Endothelial cell of umbilical vein (primary cell): ENCODE results near the gene PPP1R26.

ENCODE experiments used
- EZH2 ChIP-seq: IDR thresholded peaks from 2 replicates; pipeline ENCODE4 v1.6.1; 2012; ENCODE audit warnings: borderline replicate concordance, low read depth, mild to moderate bottlenecking, moderate library complexity, low read length, inconsistent platforms; ENCODE audit not compliant: severe bottlenecking
- FOS ChIP-seq: IDR thresholded peaks from 2 replicates; pipeline ENCODE4 v1.6.1; 2011; ENCODE audit warnings: mild to moderate bottlenecking, low read length, moderate library complexity, borderline replicate concordance; ENCODE audit not compliant: insufficient read depth
- JUN ChIP-seq: IDR thresholded peaks from 2 replicates; pipeline ENCODE4 v1.6.1; 2011; ENCODE audit warnings: borderline replicate concordance, low read depth; ENCODE audit not compliant: insufficient read length, insufficient read depth
- MAX ChIP-seq: IDR thresholded peaks from 2 replicates; pipeline ENCODE4 v1.6.1; 2011; ENCODE audit not compliant: insufficient read depth, insufficient read length
- MYC ChIP-seq: IDR thresholded peaks from one replicate; pipeline ENCODE4 v1.6.1; 2011; ENCODE audit warnings: mild to moderate bottlenecking, low read depth, low read length
- POLR2A ChIP-seq: IDR thresholded peaks from 2 replicates; pipeline ENCODE4 v1.6.1; 2012; ENCODE audit warnings: low read depth, mild to moderate bottlenecking, control low read depth, low read length
- POLR2AphosphoS5 ChIP-seq: IDR thresholded peaks from 2 replicates; pipeline ENCODE4 v1.6.1; 2012; ENCODE audit warnings: low read depth, mild to moderate bottlenecking, control low read depth, low read length, moderate library complexity; ENCODE audit not compliant: insufficient read depth
- TF ChIP-seq, protein P1 (sequence below), 2 donors: IDR thresholded peaks; 1 replicate in 1 of 2; 2 replicates in 1 of 2; pipeline ENCODE4 v1.5.1; 2011; ENCODE audit warnings: low read length in 2 of 2, mild to moderate bottlenecking in 2 of 2, moderate library complexity in 2 of 2, control low read depth in 1 of 2, inconsistent platforms in 1 of 2, low read depth in 1 of 2; ENCODE audit not compliant: insufficient read depth in 1 of 2; ENCODE audit errors: extremely low read depth in 1 of 2

GRCh38 chr9:135471791-135472640, 7.6 kb upstream of the PPP1R26 start:
- TF ChIP-seq POLR2A (no peak), JUN (no peak), MAX (no peak), POLR2AphosphoS5 (no peak), EZH2 (no peak), MYC (no peak), FOS (no peak)
- TF ChIP-seq, protein P1, sequence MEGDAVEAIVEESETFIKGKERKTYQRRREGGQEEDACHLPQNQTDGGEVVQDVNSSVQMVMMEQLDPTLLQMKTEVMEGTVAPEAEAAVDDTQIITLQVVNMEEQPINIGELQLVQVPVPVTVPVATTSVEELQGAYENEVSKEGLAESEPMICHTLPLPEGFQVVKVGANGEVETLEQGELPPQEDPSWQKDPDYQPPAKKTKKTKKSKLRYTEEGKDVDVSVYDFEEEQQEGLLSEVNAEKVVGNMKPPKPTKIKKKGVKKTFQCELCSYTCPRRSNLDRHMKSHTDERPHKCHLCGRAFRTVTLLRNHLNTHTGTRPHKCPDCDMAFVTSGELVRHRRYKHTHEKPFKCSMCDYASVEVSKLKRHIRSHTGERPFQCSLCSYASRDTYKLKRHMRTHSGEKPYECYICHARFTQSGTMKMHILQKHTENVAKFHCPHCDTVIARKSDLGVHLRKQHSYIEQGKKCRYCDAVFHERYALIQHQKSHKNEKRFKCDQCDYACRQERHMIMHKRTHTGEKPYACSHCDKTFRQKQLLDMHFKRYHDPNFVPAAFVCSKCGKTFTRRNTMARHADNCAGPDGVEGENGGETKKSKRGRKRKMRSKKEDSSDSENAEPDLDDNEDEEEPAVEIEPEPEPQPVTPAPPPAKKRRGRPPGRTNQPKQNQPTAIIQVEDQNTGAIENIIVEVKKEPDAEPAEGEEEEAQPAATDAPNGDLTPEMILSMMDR (IDR thresholded peaks at IDR 0.05; ENCODE audit: extremely low read depth in 1 of 2, insufficient read depth in 1 of 2, low read depth in 1 of 2, low read length in 2 of 2), result no peak
